CD14-positive monocyte (primary cell): ENCODE measurements around the gene COPS3. TPM values are rescaled to one million over a fixed set of nuclear protein-coding genes. Genes with fewer than 3 reads are reported as not detected.

Source experiments
- DNase-seq, 3 donors: peaks; one replicate each; pipeline ENCODE4 v3.0.0-alpha.2; 2011 to 2022
- H2AFZ ChIP-seq: 2 replicates; pipeline ENCODE4 v1.6.0; 2012; ENCODE audit warnings: mild to moderate bottlenecking, low read depth, low read length, inconsistent platforms; ENCODE audit not compliant: insufficient read depth, poor library complexity, severe bottlenecking
- H3K27ac ChIP-seq, 2 donors: 1 replicate in 1 of 2; 2 replicates in 1 of 2; pipeline ENCODE4 v1.5.1; 2012 to 2013; ENCODE audit warnings: low read length in 2 of 2, control low read depth in 1 of 2, inconsistent platforms in 1 of 2, low read depth in 1 of 2, mild to moderate bottlenecking in 1 of 2
- H3K27me3 ChIP-seq, 2 donors: one replicate each; pipeline versions ENCODE4 v1.6.0 to v1.6.1; 2011 to 2013; ENCODE audit warnings: low read length in 2 of 2; ENCODE audit not compliant: control insufficient read depth in 2 of 2, insufficient read depth in 2 of 2
- H3K36me3 ChIP-seq, 2 donors: replicated peaks in 1 of 2; 1 replicate in 1 of 2; 2 replicates in 1 of 2; pipeline versions ENCODE4 v1.5.1 to v1.6.1; 2012 to 2013; ENCODE audit warnings: low read length in 2 of 2, control low read depth in 1 of 2, inconsistent platforms in 1 of 2, mild to moderate bottlenecking in 1 of 2; ENCODE audit not compliant: insufficient read depth in 2 of 2, control insufficient read depth in 1 of 2
- H3K4me1 ChIP-seq, 2 donors: 1 replicate in 1 of 2; 2 replicates in 1 of 2; pipeline versions ENCODE4 v1.5.1 to v1.6.1; 2012 to 2013; ENCODE audit warnings: low read length in 2 of 2, control low read depth in 1 of 2, inconsistent platforms in 1 of 2, mild to moderate bottlenecking in 1 of 2, moderate library complexity in 1 of 2; ENCODE audit not compliant: insufficient read depth in 2 of 2, control insufficient read depth in 1 of 2
- H3K4me2 ChIP-seq: replicated peaks from 2 replicates; pipeline ENCODE3; 2012; ENCODE audit warnings: low read length, moderate library complexity, mild to moderate bottlenecking; ENCODE audit not compliant: poor library complexity, severe bottlenecking; ENCODE audit errors: extremely low read depth
- H3K4me3 ChIP-seq, 3 experiments: fragments of 200-600 bp in 1 of 3; sonication (generic) in 1 of 3; replicated peaks in 1 of 3; 1 replicate in 2 of 3; 2 replicates in 1 of 3; pipeline ENCODE4 v1.5.1; 2011 to 2013; ENCODE audit warnings: low read length in 3 of 3, mild to moderate bottlenecking in 3 of 3, control low read depth in 2 of 3, low read depth in 2 of 3, inconsistent platforms in 1 of 3, moderate library complexity in 1 of 3
- H3K79me2 ChIP-seq: 2 replicates; pipeline ENCODE4 v1.6.0; 2012; ENCODE audit warnings: mild to moderate bottlenecking, control low read depth, inconsistent platforms, low read length, moderate library complexity; ENCODE audit not compliant: insufficient read depth
- H3K9ac ChIP-seq: 2 replicates; pipeline ENCODE4 v1.6.0; 2017; ENCODE audit warnings: low read length, mild to moderate bottlenecking; ENCODE audit not compliant: insufficient read depth, poor library complexity, severe bottlenecking
- H3K9me3 ChIP-seq, 2 donors: replicated peaks in 1 of 2; 1 replicate in 1 of 2; 2 replicates in 1 of 2; pipeline versions ENCODE4 v1.5.1 to v1.6.1; 2012 to 2013; ENCODE audit warnings: low read length in 2 of 2, control low read depth in 1 of 2; ENCODE audit not compliant: control insufficient read depth in 1 of 2, insufficient read depth in 1 of 2
- H4K20me1 ChIP-seq: 2 replicates; pipeline ENCODE4 v1.6.0; 2012; ENCODE audit warnings: mild to moderate bottlenecking, low read length, control low read depth, moderate library complexity; ENCODE audit not compliant: insufficient read depth
- H3K27ac Mint-ChIP-seq, 7 donors: one replicate each; pipeline ENCODE4 v1.8.0; 2020; ENCODE audit warnings: mild to moderate bottlenecking in 7 of 7, mixed read lengths in 7 of 7, moderate library complexity in 6 of 7, inconsistent platforms in 2 of 7
- H3K27me3 Mint-ChIP-seq, 3 donors: one replicate each; pipeline ENCODE4 v1.8.0; 2021 to 2022; ENCODE audit warnings: low read depth in 3 of 3, mild to moderate bottlenecking in 3 of 3, mixed read lengths in 3 of 3, moderate library complexity in 3 of 3, inconsistent platforms in 1 of 3
- H3K36me3 Mint-ChIP-seq, 2 donors: one replicate each; pipeline ENCODE4 v1.8.0; 2020; ENCODE audit warnings: mixed read lengths in 2 of 2, inconsistent platforms in 1 of 2, mild to moderate bottlenecking in 1 of 2
- H3K4me1 Mint-ChIP-seq: one replicate; pipeline ENCODE4 v1.8.0; 2020; ENCODE audit warnings: mild to moderate bottlenecking, mixed read lengths
- H3K4me3 Mint-ChIP-seq, 2 donors: one replicate each; pipeline ENCODE4 v1.8.0; 2020; ENCODE audit warnings: mild to moderate bottlenecking in 2 of 2, mixed read lengths in 2 of 2, moderate library complexity in 1 of 2
- H3K9me3 Mint-ChIP-seq, 7 donors: one replicate each; pipeline ENCODE4 v1.8.0; 2020 to 2022; ENCODE audit warnings: mixed read lengths in 7 of 7, mild to moderate bottlenecking in 6 of 7, moderate library complexity in 6 of 7, inconsistent platforms in 2 of 7
- WGBS: methylation state at CpG from one replicate; pipeline ENCODE4 v1.1.5; 2013; ENCODE audit warnings: missing lambda C conversion rate; ENCODE audit not compliant: insufficient coverage; 5-methylcytosine and 5-hydroxymethylcytosine counted together
- intact Hi-C, 2 donors: fragments of 100-400 bp; cut with micrococcal nuclease; formaldehyde crosslinking; loops; one replicate each; pipeline versions ENCODE4 v1.15.0 to v1.15.1; 2023
- polyA plus RNA-seq, 3 donors: library from polyadenylated mRNA; depleted of rRNA in 1 of 3; unstranded in 2 of 3; stranded (reverse) in 1 of 3; fragments of 300-500 nt in 2 of 3; fragments of >200 nt in 1 of 3; fragmentation: Illumina TruSeq in 2 of 3; gene quantifications; 1 replicate in 2 of 3; 2 replicates in 1 of 3; pipeline ENCODE4 v1.2.3, GENCODE V29; 2012 to 2021
- TF ChIP-seq, protein P1 (sequence below): fragments of 200-600 bp; IDR thresholded peaks from one replicate; pipeline ENCODE4 v1.8.0; 2022; ENCODE audit warnings: antibody characterized with exemption, mild to moderate bottlenecking

The COPS3 gene
- polyA plus RNA-seq, 3 donors, result 47.6 to 122 (median 117) TPM

DNA sequence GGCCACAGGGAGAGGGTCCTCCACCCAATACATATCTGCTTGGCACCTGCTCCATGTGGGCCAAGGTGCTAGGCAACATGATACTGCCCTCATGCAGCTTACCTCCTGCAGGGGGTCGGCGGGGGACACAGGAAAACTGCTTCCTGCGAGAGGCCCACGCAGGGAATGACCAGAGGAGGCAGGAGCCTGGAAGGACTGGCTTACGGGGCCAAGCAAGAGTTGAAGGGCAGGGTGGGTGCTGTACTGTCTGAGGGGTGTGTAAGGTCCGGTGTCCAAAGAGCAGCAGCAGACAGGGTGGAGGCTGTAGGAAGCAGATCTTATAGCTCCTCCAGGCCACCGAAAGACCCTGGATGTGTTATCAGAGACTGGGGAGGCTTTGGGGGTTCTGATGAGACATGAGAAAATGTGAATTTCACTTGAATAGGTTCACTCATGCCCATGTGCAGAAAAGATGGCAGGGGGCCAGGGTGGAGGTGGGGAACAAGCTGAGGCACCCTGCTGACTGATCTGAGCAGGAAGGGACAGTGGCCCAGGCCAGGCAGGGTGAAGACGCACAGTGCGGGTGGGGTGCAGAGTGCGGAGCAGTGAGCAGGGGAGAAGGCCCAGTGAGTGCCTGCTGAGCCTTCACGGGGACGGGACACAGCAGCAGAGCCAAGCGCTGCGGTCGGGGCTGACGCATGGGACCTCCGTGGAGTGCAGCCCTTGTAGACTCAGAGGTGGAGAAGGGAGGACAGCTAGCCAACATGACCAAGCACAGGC, 52.3 kb downstream of the COPS3 start:
- intact Hi-C loops, result loop anchor here in 1 of 2 donors (5.0 kb wide), 1 partner anchor 34 kb away; no protein-coding TSS in a partner anchor
- H3K9ac ChIP-seq, result no peak overlapping the region
- Mint-ChIP-seq H3K36me3 (peaks cover 87 to 96% of the 10 kb centered on the region in 2 donors), H3K4me1 (no peaks in the 10 kb centered on the region), H3K9me3 (no peaks in the 10 kb centered on the region), H3K27ac (peak overlapping the region in 1 of 7 donors; percentile 21), H3K27me3 (no peaks in the 10 kb centered on the region), H3K4me3 (no peak overlapping the region)
- H3K27ac ChIP-seq, result no peak overlapping the region
- H3K9me3 ChIP-seq, result no peaks in the 10 kb centered on the region
- no peak for DNase-seq
- H3K79me2 ChIP-seq, result peaks cover 21% of the 10 kb centered on the region
- TF ChIP-seq, protein P1, sequence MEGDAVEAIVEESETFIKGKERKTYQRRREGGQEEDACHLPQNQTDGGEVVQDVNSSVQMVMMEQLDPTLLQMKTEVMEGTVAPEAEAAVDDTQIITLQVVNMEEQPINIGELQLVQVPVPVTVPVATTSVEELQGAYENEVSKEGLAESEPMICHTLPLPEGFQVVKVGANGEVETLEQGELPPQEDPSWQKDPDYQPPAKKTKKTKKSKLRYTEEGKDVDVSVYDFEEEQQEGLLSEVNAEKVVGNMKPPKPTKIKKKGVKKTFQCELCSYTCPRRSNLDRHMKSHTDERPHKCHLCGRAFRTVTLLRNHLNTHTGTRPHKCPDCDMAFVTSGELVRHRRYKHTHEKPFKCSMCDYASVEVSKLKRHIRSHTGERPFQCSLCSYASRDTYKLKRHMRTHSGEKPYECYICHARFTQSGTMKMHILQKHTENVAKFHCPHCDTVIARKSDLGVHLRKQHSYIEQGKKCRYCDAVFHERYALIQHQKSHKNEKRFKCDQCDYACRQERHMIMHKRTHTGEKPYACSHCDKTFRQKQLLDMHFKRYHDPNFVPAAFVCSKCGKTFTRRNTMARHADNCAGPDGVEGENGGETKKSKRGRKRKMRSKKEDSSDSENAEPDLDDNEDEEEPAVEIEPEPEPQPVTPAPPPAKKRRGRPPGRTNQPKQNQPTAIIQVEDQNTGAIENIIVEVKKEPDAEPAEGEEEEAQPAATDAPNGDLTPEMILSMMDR, result no peak
- WGBS, result 97% methylated on average over 12 of the region's 17 CpGs
- H3K36me3 ChIP-seq, result peaks cover 91 to 94% of the 10 kb centered on the region in 2 donors
- no peaks in the 10 kb centered on the region for H3K4me1 ChIP-seq
- peaks cover 86% of the 10 kb centered on the region for H4K20me1 ChIP-seq
- H3K27me3 ChIP-seq, result no peaks in the 10 kb centered on the region
- H3K4me2 ChIP-seq, result no peak overlapping the region
- no peak overlapping the region for H2AFZ ChIP-seq
- no peak overlapping the region for H3K4me3 ChIP-seq

DNA sequence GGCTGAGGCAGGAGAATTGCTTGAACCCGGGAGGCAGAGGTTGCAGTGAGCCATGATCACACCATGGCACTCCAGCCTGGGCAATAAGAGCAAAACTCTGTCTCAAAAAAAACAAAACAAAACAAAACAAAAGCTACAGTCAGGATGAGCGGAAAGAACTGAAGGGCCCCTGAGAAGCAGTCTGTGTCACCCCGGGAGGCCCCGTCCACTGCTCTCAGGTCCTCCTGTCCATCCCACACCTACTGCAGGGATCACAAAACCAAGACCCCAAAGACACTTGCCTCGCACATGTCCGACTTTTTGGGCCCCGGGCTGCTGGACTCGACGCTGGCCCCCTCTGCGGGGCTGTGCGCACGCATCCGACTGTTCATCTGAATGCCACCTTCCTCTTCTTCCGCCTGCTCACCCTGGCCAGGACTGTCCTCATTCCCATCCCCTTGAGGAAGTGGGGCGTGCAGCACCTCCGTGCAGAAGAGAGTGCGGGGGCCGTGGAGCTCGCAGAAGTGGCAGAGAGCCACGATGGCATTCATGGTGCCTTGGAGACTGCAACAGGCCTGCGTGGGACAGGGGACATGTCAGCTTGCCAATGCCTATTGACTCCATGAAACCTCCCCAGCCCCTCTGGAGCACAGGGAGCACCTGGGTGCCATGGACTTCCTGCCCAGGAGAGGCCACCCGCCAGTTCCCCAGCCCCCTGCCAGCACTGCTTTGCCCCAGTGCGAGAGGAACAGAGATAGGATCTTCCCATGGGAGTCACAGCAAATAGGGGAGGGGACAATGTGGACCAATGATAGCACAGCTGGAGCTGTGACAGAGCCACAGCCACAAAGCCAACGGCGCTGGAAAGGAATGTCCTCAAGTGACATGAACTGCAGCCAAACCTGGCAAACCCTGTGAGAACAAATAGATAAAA, 53.2 kb downstream of the COPS3 start:
- H4K20me1 ChIP-seq, result peaks cover 84% of the 10 kb centered on the region
- no peaks in the 10 kb centered on the region for H3K9me3 ChIP-seq
- H3K4me1 ChIP-seq, result no peaks in the 10 kb centered on the region
- 96% methylated on average over 13 of the region's 25 CpGs for WGBS
- H2AFZ ChIP-seq, result no peak overlapping the region
- no peak overlapping the region for H3K9ac ChIP-seq
- H3K4me3 ChIP-seq, result no peak overlapping the region
- no peaks in the 10 kb centered on the region for H3K27me3 ChIP-seq
- H3K79me2 ChIP-seq, result peaks cover 13% of the 10 kb centered on the region
- no peak for DNase-seq
- H3K4me3 Mint-ChIP-seq, result no peak overlapping the region
- no peak overlapping the region for H3K27ac ChIP-seq
- no peak overlapping the region for H3K4me2 ChIP-seq
- TF ChIP-seq, protein P1, result no peak
- H3K27ac Mint-ChIP-seq, result no peak overlapping the region
- H3K27me3 Mint-ChIP-seq, result no peaks in the 10 kb centered on the region
- H3K36me3 ChIP-seq, result peaks cover 99 to 100% of the 10 kb centered on the region in 2 donors
- H3K4me1 Mint-ChIP-seq, result no peaks in the 10 kb centered on the region
- no peaks in the 10 kb centered on the region for H3K9me3 Mint-ChIP-seq
- intact Hi-C loops, result loop anchor here in 1 of 2 donors (5.0 kb wide), 1 partner anchor 34 kb away; no protein-coding TSS in a partner anchor
- H3K36me3 Mint-ChIP-seq, result peaks cover 95 to 100% of the 10 kb centered on the region in 2 donors
